ENCODE results near the gene SSR4. TPM values are rescaled to one million over a fixed set of nuclear protein-coding genes. Genes with fewer than 3 reads are reported as not detected.

Gene SSR4
- total RNA-seq (2022; extraction: Qiagen RNA extraction) = 313 to 452 TPM (median 397 TPM) in 5 replicates

DNA sequence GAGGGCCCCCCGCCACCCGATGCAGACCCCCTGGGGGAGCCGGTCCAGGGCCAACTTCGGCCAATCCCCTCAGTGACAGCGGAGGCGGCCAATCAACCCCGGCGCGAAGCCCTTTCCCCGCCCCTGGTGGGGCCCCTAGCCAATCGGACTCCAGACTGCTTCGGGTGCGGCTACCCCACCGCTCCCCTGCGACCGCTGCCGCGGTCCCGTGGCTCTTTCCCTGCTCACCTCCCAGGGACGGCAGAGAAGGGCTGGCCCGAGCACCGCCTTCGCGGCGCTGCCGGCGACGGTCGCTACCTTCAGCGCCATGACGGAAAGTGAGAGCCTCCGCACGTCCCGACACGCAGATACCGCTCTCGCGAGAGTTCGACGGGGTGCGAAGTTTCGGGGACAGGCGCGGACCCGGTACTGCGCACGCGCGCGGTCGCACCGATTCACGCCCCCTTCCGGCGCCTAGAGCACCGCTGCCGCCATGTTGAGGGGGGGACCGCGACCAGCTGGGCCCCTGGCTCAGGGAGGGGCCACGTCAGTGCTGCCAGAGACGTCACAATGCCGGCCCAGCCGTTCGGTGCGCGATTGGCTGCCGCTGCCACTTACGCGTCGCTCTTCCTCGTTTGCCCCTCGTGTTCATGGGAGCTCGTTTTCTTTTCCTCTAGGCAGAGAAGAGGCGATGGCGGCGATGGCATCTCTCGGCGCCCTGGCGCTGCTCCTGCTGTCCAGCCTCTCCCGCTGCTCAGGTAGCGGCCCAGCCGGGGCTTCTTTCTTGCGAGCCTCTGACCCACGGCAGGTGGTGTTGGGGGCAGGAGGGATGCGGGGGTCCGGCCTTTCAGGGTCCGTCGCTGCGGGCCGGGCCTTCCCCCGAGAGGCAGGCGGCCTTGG is at the start of gene SSR4, which contains the start of gene IDH3G:
TSS of gene SSR4 (plus strand) at position 651 of the 879 bp plus-strand sequence. CDS start at position 671, 20 bp downstream.
TSS of gene IDH3G (minus strand) at position 358 of the 879 bp plus-strand sequence. CDS start at position 309, 49 bp downstream.

DNA sequence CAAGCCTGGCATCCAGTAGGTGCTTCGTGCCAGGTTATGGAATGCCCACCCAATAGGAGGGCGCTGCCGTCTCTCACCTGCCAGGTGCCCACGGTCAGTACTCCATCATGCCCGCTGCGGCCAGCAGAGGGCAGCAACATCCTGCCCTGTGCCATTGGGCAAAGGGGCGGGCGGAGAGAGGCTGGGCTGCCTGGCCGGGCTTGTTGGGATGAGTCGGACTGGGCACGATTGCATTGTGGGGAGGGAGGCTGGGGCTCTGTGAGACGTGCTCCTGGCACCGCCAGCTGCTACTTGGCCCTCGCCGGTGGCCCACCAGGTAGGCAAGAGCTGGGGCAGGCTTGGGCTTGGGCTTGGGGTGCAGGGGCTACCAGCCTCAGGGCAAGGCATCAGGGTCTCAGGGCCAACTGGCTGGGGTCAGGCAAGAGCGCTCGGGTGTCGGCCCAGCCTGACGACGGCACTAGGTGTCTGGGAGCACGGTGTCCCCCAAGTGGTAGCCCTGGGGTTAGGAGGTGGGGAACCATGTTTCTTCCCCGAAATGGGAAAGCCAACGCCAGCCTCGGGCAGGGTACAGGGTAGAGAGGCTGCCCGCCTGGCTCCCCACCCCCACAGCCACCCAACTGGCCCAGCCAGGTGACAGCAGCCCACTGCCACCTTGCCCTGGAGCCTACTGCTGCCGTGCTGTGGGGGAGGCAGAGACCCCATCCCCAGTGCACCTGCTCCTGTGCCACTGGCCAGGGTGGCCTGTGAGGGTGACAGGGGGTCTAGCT is 30.3 kb upstream of the SSR4 start, which contains the start of gene PLXNB3:
TSS of gene PLXNB3 (plus strand) at position 261 of the 767 bp plus-strand sequence. CDS start 1,287 bp downstream, outside the sequence.

GRCh38 chrX:153780678-153781427 is 13.6 kb upstream of the SSR4 start, which contains the start of gene SRPK3:
Gene SRPK3 (plus strand): TSS chrX:153781041. CDS start chrX:153781087, 46 bp downstream.

GRCh38 chrX:153829799-153830639 is 35.6 kb downstream of the SSR4 start, which contains the start of gene PDZD4:
Gene PDZD4 (minus strand): TSS chrX:153830544. CDS start chrX:153830298, 246 bp downstream.

Other genes starting within 250 kb of the SSR4 start
- 40.9 to 59.7 TPM (median 57.6 TPM) in 5 replicates for gene CCNQ, start 195.5 kb upstream of the SSR4 start, total RNA-seq (2022; extraction: Qiagen RNA extraction)
- gene DUSP9, start 147.5 kb upstream of the SSR4 start, total RNA-seq (2022; extraction: Qiagen RNA extraction) = 1.0 to 1.6 TPM (median 1.5 TPM) in 5 replicates
- gene PNCK, start 120.9 kb upstream of the SSR4 start, total RNA-seq (2022; extraction: Qiagen RNA extraction) = 0.13 to 0.44 TPM (median 0.26 TPM) in 3 of 5 replicates, not detected in the others
- 10.0 to 14.5 TPM (median 12.6 TPM) in 5 replicates for gene SLC6A8, start 106.7 kb upstream of the SSR4 start, total RNA-seq (2022; extraction: Qiagen RNA extraction)
- 351 to 491 TPM (median 368 TPM) in 5 replicates for gene BCAP31, start 70.3 kb upstream of the SSR4 start, total RNA-seq (2022; extraction: Qiagen RNA extraction)
- gene ABCD1, start 69.8 kb upstream of the SSR4 start, total RNA-seq (2022; extraction: Qiagen RNA extraction) = 2.5 to 4.0 TPM (median 3.6 TPM) in 5 replicates
- gene PLXNB3, start 30.4 kb upstream of the SSR4 start, total RNA-seq (2022; extraction: Qiagen RNA extraction) = 3.1 to 4.0 TPM (median 3.6 TPM) in 5 replicates
- 0.02 to 0.13 TPM (median 0.05 TPM) in 4 of 5 replicates, not detected in the other for gene SRPK3, start 13.6 kb upstream of the SSR4 start, total RNA-seq (2022; extraction: Qiagen RNA extraction)
- gene IDH3G, start 293 bp upstream of the SSR4 start, total RNA-seq (2022; extraction: Qiagen RNA extraction) = 58.1 to 62.0 TPM (median 60.2 TPM) in 5 replicates
- 2.9 to 3.7 TPM (median 3.4 TPM) in 5 replicates for gene PDZD4, start 35.9 kb downstream of the SSR4 start, total RNA-seq (2022; extraction: Qiagen RNA extraction)
- 16.9 to 22.0 TPM (median 19.7 TPM) in 5 replicates for gene L1CAM, start 91.5 kb downstream of the SSR4 start, total RNA-seq (2022; extraction: Qiagen RNA extraction)
- gene AVPR2, start 110.0 kb downstream of the SSR4 start, total RNA-seq (2022; extraction: Qiagen RNA extraction) = 0.07 TPM in 1 of 5 replicates, not detected in the others
- 1.3 to 2.1 TPM (median 1.4 TPM) in 5 replicates for gene ARHGAP4, start 131.6 kb downstream of the SSR4 start, total RNA-seq (2022; extraction: Qiagen RNA extraction)
- gene NAA10, start 140.4 kb downstream of the SSR4 start, total RNA-seq (2022; extraction: Qiagen RNA extraction) = 197 to 239 TPM (median 216 TPM) in 5 replicates
- gene RENBP, start 150.0 kb downstream of the SSR4 start, total RNA-seq (2022; extraction: Qiagen RNA extraction) = 0.10 to 0.36 TPM (median 0.18 TPM) in 4 of 5 replicates, not detected in the other
- gene HCFC1, start 177.2 kb downstream of the SSR4 start, total RNA-seq (2022; extraction: Qiagen RNA extraction) = 34.4 to 39.5 TPM (median 36.7 TPM) in 5 replicates
- 5.2 to 7.2 TPM (median 5.4 TPM) in 5 replicates for gene TMEM187, start 178.1 kb downstream of the SSR4 start, total RNA-seq (2022; extraction: Qiagen RNA extraction)
- gene IRAK1, start 225.2 kb downstream of the SSR4 start, total RNA-seq (2022; extraction: Qiagen RNA extraction) = 201 to 219 TPM (median 215 TPM) in 5 replicates